Endothelial cell (in vitro differentiated cells): ENCODE results near the gene MAD1L1. TPM values are rescaled to one million over a fixed set of nuclear protein-coding genes. Genes with fewer than 3 reads are reported as not detected.

ENCODE experiments used
- DNase-seq: peaks from one replicate; pipeline ENCODE4 v3.0.0; 2021; ENCODE audit warnings: low spot score
- H3K27ac Mint-ChIP-seq: one replicate; pipeline ENCODE4 v1.8.0; 2021; ENCODE audit warnings: mixed read lengths, inconsistent platforms; ENCODE audit not compliant: unreplicated experiment
- H3K27me3 Mint-ChIP-seq: one replicate; pipeline ENCODE4 v1.8.0; 2021; ENCODE audit warnings: mild to moderate bottlenecking, moderate library complexity, mixed read lengths, inconsistent platforms; ENCODE audit not compliant: unreplicated experiment
- H3K36me3 Mint-ChIP-seq: one replicate; pipeline ENCODE4 v1.8.0; 2021; ENCODE audit warnings: mild to moderate bottlenecking, low read depth, mixed read lengths, inconsistent platforms; ENCODE audit not compliant: unreplicated experiment
- H3K4me1 Mint-ChIP-seq: one replicate; pipeline ENCODE4 v1.8.0; 2021; ENCODE audit warnings: mild to moderate bottlenecking, mixed read lengths, inconsistent platforms; ENCODE audit not compliant: unreplicated experiment
- H3K4me3 Mint-ChIP-seq: one replicate; pipeline ENCODE4 v1.8.0; 2021; ENCODE audit warnings: mild to moderate bottlenecking, mixed read lengths, inconsistent platforms; ENCODE audit not compliant: unreplicated experiment
- H3K9me3 Mint-ChIP-seq: one replicate; pipeline ENCODE4 v1.8.0; 2021; ENCODE audit warnings: mixed read lengths, inconsistent platforms; ENCODE audit not compliant: unreplicated experiment
- total RNA-seq: library from RNA; stranded (reverse); fragmentation: NEBNext Ultra II Directional; extraction: Animal tissue kit (Norgen Biotek cat#: 25700); gene quantifications from one replicate; pipeline ENCODE4 v1.2.1, GENCODE V29; 2021; ENCODE audit not compliant: unreplicated experiment
- TF ChIP-seq, protein P1 (sequence below): fragments of 200-600 bp; sonication (generic); IDR thresholded peaks from one replicate; pipeline ENCODE4 v1.5.0; 2021; ENCODE audit warnings: antibody characterized with exemption; ENCODE audit not compliant: unreplicated experiment

MAD1L1 gene
- total RNA-seq, 1 donor from 2014 or later: 43.3 TPM

DNA sequence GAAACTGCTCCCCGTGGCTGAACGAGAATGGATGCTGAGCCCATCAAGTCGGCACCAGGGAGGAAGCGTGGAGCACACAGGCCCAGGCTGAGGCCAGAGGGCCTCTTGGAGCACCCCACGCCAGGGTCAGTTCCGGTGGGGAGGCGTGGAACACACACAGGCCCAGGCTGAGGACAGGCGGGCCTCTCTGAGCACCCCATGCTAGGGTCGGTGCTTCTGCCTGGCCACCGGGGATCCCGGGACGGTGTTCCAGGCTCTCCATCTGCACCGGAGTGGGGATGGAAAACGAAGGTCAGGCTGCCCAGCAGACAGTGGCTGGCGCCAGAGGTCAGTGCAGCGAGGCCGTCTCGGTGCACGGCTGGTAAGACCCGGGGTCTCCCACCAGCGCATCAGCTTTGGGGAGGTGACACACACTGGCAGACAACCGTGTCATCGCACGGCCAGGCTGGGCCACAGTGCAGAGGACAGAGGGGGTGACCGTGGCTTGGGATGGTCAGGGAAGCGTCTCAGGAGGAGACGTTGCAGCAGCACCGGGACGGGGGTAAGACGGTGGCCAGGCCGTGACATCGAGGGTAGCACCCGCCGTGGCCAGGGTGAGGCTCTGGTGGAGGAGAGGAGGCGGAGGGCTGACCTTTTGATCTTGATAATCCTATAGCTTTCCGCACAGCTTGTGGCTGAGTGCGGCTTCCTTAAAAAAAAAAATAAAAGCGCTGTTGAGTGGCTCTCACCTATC is 358.7 kb downstream of the MAD1L1 start:
- TF ChIP-seq, protein P1, sequence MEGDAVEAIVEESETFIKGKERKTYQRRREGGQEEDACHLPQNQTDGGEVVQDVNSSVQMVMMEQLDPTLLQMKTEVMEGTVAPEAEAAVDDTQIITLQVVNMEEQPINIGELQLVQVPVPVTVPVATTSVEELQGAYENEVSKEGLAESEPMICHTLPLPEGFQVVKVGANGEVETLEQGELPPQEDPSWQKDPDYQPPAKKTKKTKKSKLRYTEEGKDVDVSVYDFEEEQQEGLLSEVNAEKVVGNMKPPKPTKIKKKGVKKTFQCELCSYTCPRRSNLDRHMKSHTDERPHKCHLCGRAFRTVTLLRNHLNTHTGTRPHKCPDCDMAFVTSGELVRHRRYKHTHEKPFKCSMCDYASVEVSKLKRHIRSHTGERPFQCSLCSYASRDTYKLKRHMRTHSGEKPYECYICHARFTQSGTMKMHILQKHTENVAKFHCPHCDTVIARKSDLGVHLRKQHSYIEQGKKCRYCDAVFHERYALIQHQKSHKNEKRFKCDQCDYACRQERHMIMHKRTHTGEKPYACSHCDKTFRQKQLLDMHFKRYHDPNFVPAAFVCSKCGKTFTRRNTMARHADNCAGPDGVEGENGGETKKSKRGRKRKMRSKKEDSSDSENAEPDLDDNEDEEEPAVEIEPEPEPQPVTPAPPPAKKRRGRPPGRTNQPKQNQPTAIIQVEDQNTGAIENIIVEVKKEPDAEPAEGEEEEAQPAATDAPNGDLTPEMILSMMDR: no peak
- Mint-ChIP-seq H3K4me1 (peaks cover 2% of the 10 kb centered on the region), H3K9me3 (no peaks in the 10 kb centered on the region), H3K27ac (no peak overlapping the region), H3K4me3 (no peak overlapping the region), H3K27me3 (peaks cover 6% of the 10 kb centered on the region), H3K36me3 (peaks cover 3% of the 10 kb centered on the region)
- no peak for DNase-seq

DNA sequence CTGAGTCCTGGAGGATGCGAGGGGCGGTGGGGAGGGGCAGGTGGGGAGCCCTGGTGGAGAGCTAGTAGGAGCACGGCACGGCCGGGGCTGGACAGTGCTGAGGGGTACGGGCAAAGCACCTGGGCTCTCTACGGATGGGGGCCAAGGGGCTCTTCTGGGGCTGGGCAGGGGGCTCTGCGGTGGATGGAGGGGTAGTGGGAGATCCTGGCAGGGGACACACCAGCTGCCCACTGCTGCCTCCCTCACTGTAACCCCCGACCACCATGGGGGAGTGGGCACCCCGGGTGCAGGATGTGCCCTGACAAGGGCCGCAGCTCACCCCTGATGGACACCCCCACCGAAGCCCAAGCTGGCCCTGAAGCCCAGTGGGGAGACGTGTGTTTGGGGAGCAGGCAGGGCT is 359.3 kb downstream of the MAD1L1 start:
- Mint-ChIP-seq H3K27me3 (peaks cover 6% of the 10 kb centered on the region), H3K9me3 (no peaks in the 10 kb centered on the region), H3K4me3 (no peak overlapping the region), H3K36me3 (peaks cover 3% of the 10 kb centered on the region), H3K27ac (no peak overlapping the region), H3K4me1 (peaks cover 2% of the 10 kb centered on the region)
- TF ChIP-seq, protein P1: no peak
- DNase-seq: no peak

DNA sequence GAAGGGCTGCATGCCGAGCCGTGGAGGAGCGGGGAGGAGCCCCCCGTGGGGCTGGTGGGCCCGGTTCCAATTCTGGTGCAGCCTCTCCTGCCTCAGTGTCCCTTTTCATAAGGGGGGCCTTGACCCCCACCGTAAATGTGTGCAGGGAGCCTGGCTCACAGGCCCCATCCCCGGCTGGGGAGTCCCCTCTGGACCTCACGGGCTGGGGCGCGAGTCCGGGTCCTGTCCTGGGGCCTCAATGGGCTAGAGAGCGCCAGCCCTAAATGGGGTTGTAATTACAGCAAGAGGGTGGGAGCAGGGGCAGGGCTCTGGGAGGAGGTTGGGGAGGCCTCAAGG is 359.7 kb downstream of the MAD1L1 start:
- H3K27me3 Mint-ChIP-seq: peaks cover 6% of the 10 kb centered on the region

DNA sequence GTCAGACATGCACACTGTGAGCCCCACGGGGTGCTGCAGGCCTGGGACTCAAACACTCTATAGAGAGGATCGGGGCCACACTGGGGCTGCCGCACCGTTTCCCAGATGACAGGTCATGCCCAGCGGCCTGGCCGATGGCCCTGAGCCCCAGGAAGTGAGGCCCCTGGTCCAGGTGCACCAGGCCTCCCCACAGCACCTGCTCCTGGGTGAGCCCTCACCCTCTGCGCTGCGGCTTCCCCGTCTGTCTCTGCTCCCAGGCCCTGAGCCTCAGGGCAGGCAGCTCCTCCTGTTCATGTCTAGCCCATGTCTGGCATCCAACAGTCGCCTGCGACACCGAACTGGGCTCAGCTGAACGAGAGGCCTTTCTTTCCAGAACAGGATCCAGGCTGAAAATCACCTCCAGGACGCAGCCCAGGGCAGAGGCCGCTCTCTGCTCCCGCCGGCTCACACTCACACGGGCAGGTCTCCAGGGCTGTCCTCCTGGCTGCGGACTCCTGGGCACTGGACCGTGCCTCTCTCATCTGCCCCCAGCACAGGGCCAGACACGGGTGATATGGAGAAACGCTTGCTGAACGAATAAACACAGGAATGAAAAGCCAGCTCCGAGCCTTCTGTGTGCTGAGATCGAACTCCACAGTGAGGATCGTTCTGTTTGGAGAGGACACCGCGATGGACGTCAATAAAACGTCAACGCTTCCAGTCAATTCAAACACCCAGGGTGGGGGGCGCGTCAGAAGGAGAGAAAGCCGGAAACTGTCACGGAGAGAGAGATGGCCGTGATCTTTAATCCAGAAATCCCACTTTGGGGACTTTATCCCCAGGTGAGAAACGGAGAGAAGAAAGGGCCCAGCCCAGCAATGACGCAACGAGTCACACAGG is 360.3 kb downstream of the MAD1L1 start:
- TF ChIP-seq, protein P1: no peak
- Mint-ChIP-seq H3K9me3 (no peaks in the 10 kb centered on the region), H3K4me3 (no peak overlapping the region), H3K27ac (no peak overlapping the region), H3K36me3 (peaks cover 3% of the 10 kb centered on the region), H3K27me3 (peaks cover 6% of the 10 kb centered on the region), H3K4me1 (peaks cover 2% of the 10 kb centered on the region)
- no peak for DNase-seq

More for the DNA sequence above, 359.7 kb downstream of the MAD1L1 start:
- H3K36me3 Mint-ChIP-seq: peaks cover 3% of the 10 kb centered on the region
- peaks cover 2% of the 10 kb centered on the region for H3K4me1 Mint-ChIP-seq
- H3K4me3 Mint-ChIP-seq: no peak overlapping the region
- DNase-seq: no peak
- TF ChIP-seq, protein P1: no peak
- no peak overlapping the region for H3K27ac Mint-ChIP-seq
- no peaks in the 10 kb centered on the region for H3K9me3 Mint-ChIP-seq
